GM08714 (cell line): ENCODE data around the gene FAHD1.

Experiments used
- H3K4me3 ChIP-seq: fragments of 200-500 bp; sonication (Bioruptor generic); 2 replicates; pipeline ENCODE4 v1.5.1; 2014; ENCODE audit warnings: mild to moderate bottlenecking, low read length, inconsistent platforms
- ZNF274 ChIP-seq: IDR thresholded peaks from 2 replicates; pipeline ENCODE4 v1.6.1; 2012; ENCODE audit warnings: mild to moderate bottlenecking, low read depth, low read length

The FAHD1 gene

GRCh38 chr16:1817716-1818115, 9.3 kb upstream of the FAHD1 start:
- no peak for TF ChIP-seq ZNF274
- H3K4me3 ChIP-seq: no peak overlapping the region

GRCh38 chr16:1818204-1818872, 8.7 kb upstream of the FAHD1 start:
- no peak overlapping the region for H3K4me3 ChIP-seq
- no peak for TF ChIP-seq ZNF274

DNA sequence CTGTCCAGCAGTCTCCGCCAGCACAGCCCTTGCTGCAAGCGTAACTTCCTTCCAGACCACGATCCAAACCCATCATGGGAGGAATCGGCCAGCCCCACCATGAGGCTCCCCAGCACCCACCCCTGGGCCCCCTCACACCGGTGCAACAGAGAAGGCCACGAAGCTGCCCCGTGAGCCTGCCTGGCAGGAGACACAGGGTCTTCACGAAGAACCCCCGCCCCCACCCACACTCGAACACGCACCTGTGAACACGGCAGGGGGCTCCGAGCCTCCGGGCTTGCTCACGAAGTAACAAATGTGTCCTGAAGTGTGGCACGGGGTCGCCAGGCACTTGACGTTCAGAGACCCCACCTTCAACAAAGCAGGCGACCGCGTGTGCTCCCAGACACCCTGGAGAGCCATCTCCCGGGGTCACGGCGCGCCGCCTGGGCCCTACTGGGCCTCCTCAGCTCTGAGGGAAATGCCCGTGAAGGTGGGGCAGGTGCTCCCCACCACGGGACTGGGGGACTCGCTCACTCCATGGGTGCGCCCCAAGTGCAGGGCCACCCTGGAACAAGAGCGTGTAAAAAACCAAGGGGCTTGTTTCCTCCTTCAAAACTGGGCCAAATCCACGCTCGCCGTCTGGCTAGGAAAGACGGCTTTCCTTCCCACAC, 8.0 kb upstream of the FAHD1 start:
- TF ChIP-seq ZNF274: no peak
- H3K4me3 ChIP-seq: no peak overlapping the region

DNA sequence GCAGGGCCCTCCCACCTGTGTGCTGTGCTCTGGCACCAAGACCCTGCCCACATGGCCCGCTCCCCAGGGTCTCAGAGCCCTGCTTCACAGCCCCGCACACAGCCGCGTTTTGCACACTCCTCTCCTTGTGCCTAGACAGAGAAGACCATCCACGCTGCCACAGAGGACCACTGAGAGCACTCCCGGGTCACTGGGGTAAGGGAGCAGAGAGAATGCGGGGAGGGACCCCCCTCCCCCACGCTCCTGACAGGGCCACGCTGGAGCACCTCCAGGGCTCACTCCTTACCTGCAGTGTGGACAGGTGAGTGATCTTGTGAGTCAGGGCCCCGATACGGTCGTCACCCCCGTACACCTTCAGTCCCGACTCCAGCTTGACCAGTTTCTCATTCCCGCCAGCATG, 7.4 kb upstream of the FAHD1 start:
- no peak for TF ChIP-seq ZNF274
- no peak overlapping the region for H3K4me3 ChIP-seq

DNA sequence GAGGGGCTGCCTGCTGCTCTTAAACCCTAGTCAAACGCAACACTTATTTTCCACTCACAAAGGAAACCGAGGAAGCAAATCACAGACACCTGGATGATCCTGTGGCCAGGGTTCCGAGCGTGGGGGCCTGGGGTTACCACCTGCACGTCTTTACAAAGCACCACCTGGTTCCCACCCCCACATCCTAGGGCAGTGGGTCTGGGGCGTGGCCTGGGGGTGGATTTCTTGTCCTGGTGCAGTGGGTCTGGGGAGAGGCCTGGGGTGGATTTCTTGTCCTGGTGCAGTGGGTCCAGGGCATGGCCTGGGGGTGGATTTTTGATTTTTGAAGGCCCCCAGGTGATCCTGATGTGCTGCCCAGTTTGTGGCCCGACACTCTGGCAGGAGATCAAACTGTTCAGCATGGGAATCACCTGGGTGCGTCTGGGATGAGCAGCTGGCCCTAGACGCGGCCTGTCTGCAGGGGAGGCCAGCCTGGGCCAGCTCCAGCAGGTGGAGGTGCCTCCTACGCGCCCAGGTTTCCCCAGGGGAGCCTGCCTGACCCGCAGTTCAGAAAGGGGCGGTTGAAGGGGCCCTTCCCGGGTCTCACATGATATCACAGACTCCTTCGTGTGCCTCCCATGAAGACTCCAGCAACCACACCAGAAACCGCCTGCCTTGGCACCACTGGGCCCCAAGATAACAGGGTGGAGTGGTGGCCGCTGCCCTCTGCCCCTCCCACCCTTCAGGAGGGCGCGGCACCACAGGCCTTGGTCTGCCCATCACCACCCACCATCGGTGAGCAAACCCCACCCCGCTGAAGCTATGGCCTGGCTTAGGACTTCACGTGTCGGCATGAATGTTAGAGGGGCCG, 6.7 kb upstream of the FAHD1 start:
- TF ChIP-seq ZNF274: no peak
- no peak overlapping the region for H3K4me3 ChIP-seq

- TF ChIP-seq ZNF274: no peak
- H3K4me3 ChIP-seq: no peak overlapping the region
Measured at GRCh38 chr16:1820946-1821290, 6.1 kb upstream of the FAHD1 start.

DNA sequence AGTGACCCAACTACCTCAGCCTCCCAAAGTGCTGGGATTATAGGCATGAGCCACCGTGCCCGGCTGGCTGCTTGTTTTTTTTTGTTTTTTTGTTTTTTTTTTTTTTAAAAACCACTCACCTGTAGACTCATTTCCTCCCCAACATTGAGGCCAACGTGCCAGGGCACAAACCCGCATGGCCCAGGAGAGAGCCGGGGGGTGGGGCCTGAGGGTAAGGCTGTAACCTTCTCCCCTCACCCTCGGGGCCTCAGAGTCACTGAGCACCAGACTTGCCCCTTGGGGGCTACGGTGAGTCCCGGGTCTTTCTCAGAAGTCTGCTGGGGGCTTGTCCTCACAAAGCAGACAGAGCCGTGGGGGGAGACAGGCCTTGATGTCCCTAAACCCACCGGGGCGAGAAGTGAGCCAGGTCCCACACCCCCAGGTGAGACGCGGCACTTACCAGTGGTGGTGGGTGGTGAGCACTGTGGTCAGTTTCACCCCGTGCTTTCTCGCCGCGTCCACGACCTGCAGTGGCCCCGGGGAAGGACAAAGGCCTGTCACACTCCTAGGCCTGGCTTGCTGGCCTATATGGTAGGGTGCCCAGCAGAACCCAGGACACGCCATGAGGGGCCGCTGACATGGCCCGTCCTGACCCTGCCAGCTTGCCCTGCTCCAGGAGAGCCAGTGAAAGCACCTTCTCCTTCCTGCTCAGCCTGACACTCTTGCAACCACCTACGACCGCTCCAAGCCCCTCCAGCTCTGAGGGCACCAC, 5.0 kb upstream of the FAHD1 start:
- TF ChIP-seq ZNF274: no peak
- H3K4me3 ChIP-seq: no peak overlapping the region

DNA sequence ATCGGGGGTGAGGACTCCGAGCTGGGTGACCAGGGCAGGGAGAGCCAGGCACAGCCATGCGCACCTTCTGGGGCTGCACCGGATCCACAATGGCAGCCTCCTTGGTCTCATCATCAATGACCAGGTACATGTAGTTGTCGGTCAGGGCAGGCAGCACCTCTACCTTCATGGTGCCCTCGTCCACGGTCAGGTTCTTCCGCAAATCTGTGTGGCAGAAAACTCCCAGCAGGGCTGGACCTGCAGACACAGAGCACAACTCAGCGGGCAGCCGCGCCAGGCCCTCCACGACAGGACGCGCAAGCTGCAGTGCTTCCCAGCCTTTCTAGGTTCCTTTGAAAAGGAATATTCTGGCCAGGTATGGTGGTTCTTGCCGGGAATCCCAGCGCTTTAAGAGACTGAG, 4.2 kb upstream of the FAHD1 start:
- no peak for TF ChIP-seq ZNF274
- H3K4me3 ChIP-seq: no peak overlapping the region

DNA sequence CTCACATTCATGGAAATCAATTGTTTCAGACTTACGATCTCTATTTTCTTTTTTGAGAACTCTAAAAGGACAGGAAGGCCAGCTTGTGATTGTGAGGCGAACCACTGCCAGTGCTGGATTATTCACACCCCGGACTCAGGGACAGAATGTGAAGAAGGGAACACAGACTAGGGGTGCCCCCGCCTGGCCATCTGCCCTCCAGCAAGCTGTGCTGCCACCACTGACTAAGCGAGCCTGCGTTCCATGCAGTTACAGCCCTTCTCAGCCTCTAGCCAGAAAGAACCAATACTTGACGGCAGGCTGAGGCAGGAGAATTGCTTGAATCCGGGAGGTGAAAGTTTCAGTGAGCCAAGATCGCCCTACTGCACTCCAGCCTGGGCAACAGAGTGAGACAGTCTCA, 3.2 kb upstream of the FAHD1 start:
- no peak overlapping the region for H3K4me3 ChIP-seq
- no peak for TF ChIP-seq ZNF274

GRCh38 chr16:1825381-1825863, 1.6 kb upstream of the FAHD1 start:
- H3K4me3 ChIP-seq: peak overlapping the region; percentile 95
- no peak for TF ChIP-seq ZNF274

- H3K4me3 ChIP-seq: peak overlapping the region; percentile 95
- no peak for TF ChIP-seq ZNF274
Measured at GRCh38 chr16:1825864-1826690, 929 bp upstream of the FAHD1 start.

DNA sequence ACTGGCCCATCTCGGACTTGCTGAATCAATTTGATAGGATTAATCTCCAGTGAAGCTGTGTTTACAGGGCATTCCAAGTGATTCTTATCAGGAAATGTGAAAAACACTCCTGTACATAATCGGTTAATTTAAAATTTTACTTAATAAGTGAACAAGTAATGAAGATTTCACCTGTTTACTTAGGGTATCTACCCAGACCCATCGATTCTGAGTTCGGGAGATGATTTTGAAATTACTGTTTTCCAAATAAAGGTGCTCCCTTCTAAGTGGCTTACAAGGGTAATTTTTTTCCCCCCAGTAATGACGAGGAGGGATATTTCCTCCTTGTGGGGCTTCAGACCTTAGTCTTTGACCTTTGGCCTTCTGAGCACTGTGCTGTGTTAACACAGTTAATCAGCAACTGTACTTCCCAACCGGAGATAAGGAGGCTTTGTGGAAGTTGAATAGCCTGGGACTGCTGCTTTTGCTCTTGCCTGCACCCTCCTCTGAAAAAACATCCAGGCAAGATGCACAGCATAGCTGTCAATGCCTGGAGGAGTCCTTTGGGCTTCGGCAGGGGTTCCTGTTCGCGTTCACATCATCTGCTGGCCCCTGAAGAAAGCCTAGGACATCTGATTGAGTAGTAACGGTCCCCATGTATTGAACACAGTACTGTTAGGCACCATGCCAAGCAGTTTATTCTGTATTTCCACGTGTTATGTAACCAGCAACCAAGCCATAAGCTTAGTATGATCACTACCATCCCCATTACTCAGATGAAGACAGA, 1.8 kb downstream of the FAHD1 start:
- H3K4me3 ChIP-seq: no peak overlapping the region
- no peak for TF ChIP-seq ZNF274

DNA sequence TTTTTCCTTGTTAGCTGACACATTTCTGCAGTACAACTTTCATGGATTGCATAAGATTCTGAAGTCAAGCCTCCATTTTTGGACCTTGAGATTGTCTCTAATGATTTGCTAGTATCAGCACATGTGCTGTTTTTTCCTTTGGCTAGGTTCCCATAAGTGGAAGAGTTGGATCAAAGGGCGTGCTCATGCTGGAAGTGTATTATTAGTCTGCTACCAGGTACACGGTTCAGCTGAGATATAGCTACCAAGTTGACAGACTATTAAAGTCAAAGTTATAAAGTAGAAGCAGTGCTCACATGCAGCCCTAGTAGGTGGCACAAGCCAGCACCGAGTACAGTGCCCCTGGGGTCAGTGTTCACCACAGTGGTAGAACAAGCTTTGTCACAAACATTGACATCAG, 3.2 kb downstream of the FAHD1 start:
- no peak overlapping the region for H3K4me3 ChIP-seq
- TF ChIP-seq ZNF274: no peak
